NCI-H82 treated with DMSO at 0.1 percent for 48 hours (cell line): ENCODE results near the gene AOAH.

Source experiments
- DNase-seq: peaks from one replicate; lab custom pipeline; 2025; ENCODE audit not compliant: unreplicated experiment; lab: John Stamatoyannopoulos, UW

The AOAH gene

GRCh38 chr7:36604806-36605205 lies 119.5 kb downstream of the AOAH start:
- DNase-seq = no peak

DNA sequence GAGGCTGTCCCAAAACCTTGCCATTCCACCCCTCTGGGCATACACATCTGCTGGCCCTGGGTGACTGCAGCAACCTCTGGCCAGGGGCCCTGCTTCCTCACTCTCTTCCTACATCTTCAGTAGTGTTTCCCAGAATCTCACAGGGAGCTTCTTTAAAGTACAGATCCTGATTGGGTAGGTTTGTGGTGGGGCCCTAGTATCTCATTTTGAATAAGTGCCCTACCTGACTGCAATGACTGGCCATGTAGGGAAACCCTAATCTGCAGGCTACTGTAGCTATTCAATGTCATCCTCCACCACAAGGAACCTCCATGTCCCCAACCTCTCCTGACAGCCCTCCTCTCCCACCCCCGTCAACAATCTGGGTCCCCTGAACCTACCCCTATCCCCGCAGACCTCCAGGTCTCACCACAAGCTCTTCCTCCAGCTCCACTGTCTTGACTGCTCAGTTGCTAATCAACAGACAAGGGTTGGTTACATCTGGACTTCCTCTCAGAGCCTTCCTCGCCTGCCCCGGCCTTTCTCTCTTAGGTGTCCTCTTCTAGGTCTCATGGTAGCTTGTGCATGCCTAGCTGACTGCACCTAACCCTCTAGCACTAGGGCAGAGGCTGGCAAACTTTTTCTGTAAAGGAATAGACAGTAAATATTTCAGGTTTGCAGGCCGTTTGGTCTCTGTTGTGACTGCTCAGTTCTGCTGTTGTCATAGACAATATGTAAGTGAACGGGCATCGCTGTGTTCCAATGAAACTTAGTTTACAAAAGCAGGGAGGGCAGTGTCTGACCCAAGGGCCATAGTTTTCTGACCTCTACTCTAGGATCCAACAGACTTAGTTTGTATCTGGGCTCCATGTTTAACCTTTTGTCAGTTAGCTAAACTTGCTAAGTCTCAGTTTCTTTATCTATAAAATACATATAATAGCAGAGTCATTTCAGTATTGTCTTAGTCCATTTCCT lies 121.1 kb downstream of the AOAH start:
- no peak for DNase-seq

GRCh38 chr7:36602511-36602910 lies 121.8 kb downstream of the AOAH start:
- no peak for DNase-seq

GRCh38 chr7:36601601-36602000 lies 122.7 kb downstream of the AOAH start:
- DNase-seq = no peak

GRCh38 chr7:36600869-36601530 lies 123.3 kb downstream of the AOAH start:
- DNase-seq = no peak

GRCh38 chr7:36600314-36600682 lies 124.0 kb downstream of the AOAH start:
- DNase-seq = no peak

GRCh38 chr7:36599645-36600313 lies 124.5 kb downstream of the AOAH start:
- no peak for DNase-seq

DNA sequence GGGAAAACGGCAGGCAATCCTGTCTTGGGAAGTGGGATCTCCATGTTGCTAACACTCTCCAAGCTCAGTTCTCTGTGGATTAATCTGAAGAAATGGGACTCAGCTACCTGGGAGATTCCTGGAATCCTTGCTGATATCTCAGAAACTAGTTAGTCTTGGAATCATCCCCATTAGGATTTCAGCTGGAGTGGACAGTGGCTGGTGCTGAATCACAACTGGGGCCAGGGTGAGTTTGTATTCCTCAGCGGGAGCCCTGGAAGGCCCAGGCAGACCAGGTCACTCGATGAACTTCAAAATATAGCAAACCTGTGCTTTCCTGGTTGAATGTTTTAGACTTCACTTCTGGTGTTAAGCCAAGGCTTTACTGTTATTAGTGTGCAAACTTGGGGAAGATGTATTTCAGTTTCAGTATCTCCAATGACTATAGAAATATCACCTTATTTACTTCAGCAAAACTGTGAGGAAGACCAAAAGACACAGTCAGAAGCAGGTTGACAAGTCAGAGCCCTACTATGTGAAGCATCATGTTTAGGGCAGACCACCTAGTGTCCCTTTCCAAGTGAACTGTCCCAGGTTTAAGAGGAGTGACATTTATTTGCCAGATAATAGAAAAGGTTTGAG lies 126.1 kb downstream of the AOAH start:
- DNase-seq = no peak

GRCh38 chr7:36597090-36597773 lies 127.1 kb downstream of the AOAH start:
- DNase-seq = no peak

DNA sequence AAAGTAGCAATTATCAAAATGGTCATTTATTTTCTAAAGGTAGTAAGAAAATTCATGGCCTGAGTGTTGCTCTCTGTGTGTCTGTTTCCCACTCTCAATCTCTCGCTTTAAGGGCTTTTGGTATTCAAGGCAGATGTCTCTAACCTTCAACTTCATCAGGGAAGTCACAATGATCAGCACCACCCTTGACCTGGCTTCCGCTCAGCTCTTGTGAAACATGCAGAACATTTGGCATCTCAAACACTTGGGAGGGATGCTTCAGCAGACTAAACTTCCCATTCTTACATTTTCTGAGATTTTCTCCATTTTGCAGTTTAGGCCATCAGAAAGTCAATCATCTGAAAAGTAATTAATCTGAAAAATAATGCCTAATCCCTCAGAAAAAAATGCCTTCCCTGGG lies 129.8 kb downstream of the AOAH start:
- no peak for DNase-seq

- no peak for DNase-seq
Measured at GRCh38 chr7:36591636-36592035, 132.7 kb downstream of the AOAH start.

GRCh38 chr7:36589391-36589790 lies 134.9 kb downstream of the AOAH start:
- DNase-seq = no peak

DNA sequence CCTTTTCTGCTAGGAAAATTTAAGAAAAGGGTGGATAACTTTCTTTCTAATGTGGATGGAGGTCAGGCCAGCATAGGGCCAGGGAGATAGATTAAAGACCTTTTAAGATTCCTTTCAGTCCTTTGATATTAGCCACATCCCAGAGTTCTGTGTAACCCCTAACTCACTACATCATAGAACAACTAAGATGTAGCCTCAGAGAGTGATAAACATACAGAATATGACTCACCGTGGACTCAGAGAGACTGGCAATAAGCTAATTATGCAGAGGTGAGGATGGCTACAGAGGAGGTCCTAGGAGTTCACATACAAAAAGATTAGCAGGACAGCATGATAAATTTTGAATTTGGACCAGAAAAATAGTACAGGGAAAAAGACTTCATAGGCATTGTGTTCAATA lies 141.0 kb downstream of the AOAH start:
- DNase-seq = no peak

- DNase-seq = no peak
Measured at GRCh38 chr7:36575832-36576231, 148.5 kb downstream of the AOAH start.

- no peak for DNase-seq
Measured at GRCh38 chr7:36573066-36573465, 151.2 kb downstream of the AOAH start.

DNA sequence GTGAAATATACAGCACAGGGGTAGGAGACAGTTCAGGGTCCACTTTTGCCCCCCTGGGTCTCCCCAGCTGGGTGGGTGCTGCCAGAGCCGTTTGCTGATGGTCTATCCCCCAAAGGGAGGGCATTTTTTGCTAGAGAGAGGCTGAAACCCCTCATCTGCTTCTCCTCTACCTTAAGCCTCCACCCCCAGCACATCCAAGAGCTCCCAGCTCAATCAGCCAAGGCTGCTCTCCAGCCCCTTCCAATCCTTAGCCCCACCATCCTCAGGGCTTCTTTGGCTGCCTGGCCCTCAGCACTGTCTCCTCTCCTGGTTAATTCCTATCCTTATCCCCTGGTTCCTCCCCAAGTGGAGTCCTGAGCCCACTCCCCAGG lies 153.1 kb downstream of the AOAH start:
- no peak for DNase-seq

GRCh38 chr7:36570528-36571189 lies 153.6 kb downstream of the AOAH start:
- DNase-seq = no peak

- no peak for DNase-seq
Measured at GRCh38 chr7:36568452-36568849, 155.8 kb downstream of the AOAH start.

- DNase-seq = no peak
Measured at GRCh38 chr7:36567699-36568451, 156.4 kb downstream of the AOAH start.
